ENCODE data around the gene JARID2.

JARID2 gene

DNA sequence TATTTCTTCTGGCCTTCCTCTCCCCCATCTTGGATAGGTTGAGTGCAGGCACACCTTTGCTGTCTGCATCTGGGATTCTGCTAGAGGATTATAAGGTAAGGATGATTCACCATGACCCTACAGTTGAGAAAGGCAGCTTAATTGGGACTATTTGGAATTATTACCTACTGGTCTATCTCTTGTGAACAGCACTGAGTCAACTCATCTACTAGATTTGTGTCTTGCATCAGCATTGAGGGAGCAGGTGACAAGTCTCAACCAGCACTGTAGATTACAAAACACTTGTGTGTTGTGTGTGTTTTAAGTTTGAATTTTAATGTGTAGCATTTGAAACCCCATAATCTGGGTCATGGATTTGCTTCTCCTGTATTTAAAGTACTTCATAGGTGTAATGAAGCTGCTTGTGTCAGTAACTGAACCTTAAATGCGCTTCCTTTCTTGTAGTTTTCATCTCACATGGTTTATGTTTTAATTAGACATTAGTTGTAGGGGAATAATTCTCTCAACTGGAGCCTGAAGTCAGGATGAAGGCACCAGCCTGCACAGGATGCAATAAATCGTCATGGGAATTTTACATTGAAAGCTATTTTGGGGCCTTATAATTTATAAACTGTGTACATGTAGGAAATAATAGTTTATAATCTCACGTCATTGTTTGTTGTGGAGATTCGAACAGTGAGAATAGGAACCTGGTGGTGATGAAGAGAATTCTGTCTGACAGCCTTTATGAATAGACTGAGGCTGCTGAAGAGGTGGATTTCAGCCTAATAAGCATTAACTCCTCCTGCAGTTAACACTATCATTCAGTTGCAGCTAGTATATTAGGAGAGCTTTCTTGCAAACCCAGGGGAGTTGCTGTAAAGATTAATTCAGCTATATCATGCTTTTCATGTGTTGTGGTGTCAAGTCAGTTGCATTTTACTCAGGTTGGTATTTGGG, 125.1 kb downstream of the JARID2 start:
- DNase-seq (ENCODE audit: low read depth in 4 of 4, low spot score in 1 of 4), result no peak

GRCh38 chr6:15372932-15373331, 127.1 kb downstream of the JARID2 start:
- DNase-seq (ENCODE audit: low read depth in 4 of 4, low spot score in 1 of 4), result no peak

DNA sequence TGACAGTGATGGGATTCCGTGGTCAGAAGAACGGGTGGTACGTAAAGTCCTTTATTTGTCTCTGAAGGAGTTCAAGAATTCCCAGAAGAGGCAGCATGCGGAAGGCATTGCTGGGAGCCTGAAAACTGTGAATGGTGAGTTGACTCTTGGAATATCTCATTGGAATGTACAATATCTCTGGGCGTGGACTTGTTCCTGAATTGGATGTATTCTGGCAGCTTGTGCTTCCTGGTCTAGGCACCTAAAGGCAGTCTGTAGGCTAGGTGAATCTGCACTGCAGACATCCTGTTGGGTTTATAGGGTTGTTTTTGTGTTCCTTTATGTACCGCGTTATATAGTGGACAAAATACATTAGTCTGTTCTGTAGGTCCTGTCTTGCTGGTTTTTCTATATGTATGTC, 128.2 kb downstream of the JARID2 start:
- no peak for DNase-seq (ENCODE audit: low read depth in 4 of 4, low spot score in 1 of 4)

DNA sequence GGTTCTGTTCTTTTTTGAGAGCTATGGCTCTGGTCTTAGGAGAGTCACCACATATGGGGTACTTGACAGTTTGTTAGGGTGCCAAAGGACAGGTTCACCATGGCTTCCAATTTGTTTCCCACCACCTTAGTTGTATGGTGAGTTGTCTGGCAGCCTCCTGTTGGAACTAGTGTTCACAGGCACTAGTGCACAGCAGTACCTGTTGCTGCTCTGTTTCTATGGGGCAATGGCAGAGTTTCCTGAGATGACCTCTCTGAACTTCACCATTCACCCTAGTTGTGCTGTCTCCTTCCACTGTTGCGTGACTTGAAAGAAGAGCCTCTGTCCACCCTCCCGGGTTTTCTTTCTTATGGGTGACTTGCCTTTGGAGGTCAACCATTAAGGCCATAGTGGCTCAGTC, 129.1 kb downstream of the JARID2 start:
- DNase-seq (ENCODE audit: low read depth in 4 of 4, low spot score in 1 of 4), result no peak

- no peak for DNase-seq (ENCODE audit: low read depth in 4 of 4, low spot score in 1 of 4)
These were observed 129.9 kb downstream of the JARID2 start for GRCh38 chr6:15375638-15376290.

- no peak for DNase-seq (ENCODE audit: low read depth in 4 of 4, low spot score in 1 of 4)
These were observed 131.1 kb downstream of the JARID2 start for GRCh38 chr6:15376900-15377487.

DNA sequence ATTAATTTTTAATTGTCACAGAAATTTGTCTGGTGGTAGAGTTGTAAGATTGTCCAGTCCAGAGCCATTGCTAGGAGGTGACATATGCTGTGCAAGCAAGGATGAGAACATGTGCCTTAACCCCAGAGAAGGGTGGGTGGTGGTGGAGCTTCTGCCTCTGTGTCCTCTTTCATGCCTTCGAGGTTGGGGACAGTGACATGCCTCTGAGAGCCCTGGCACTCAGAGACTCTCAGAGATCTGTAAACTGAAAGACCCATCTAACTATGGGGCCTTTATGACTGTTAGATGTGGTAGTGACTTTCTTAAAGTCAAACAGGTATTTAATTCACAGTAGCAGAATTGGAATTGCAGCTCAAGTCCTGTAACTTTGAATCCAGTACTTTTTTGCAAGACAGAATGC, 132.4 kb downstream of the JARID2 start:
- no peak for DNase-seq (ENCODE audit: low read depth in 4 of 4, low spot score in 1 of 4)

DNA sequence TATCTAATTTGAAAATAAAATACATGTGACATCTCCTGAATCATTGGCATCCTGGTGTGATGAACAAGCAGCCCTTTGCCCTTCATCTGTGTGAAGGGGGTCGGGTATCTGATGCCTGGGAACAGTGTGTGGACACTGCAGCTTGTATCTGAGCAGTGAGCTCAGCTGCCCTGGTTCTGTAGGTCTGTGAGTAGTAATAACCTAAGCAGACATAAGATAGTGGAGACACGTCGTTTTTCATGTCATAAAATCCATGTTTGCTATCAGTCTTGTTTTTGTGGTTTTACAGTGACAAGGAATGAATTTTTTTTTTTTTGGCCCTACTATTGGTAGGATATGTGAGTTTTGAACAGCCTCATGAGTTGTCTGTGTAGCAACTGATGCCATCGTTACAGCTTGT, 133.0 kb downstream of the JARID2 start:
- no peak for DNase-seq (ENCODE audit: low read depth in 4 of 4, low spot score in 1 of 4)

GRCh38 chr6:15380351-15380750, 134.5 kb downstream of the JARID2 start:
- no peak for DNase-seq (ENCODE audit: low read depth in 4 of 4, low spot score in 1 of 4)

DNA sequence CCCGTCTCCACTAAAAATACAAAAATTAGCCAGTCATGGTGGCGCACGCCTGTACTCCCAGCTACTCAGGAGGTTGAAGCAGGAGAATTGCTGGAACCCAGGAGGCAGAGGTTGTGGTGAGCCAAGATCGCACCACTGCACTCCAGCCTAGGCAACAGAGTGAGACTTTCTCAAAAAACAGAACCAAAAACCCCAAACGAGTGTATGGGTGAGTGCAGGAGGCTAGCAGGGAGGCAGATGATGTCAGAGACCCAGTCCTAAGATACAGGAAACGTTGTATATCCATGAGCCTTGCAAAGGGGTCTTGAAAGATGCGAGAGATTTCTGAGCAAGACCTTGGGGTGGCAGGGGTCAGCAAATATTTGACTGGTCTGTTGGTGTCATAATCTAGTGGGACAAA, 136.2 kb downstream of the JARID2 start:
- no peak for DNase-seq (ENCODE audit: low read depth in 4 of 4, low spot score in 1 of 4)

GRCh38 chr6:15382712-15383111, 136.8 kb downstream of the JARID2 start:
- no peak for DNase-seq (ENCODE audit: low read depth in 4 of 4, low spot score in 1 of 4)

GRCh38 chr6:15384901-15385300, 139.0 kb downstream of the JARID2 start:
- DNase-seq (ENCODE audit: low read depth in 4 of 4, low spot score in 1 of 4), result no peak

GRCh38 chr6:15385521-15385920, 139.7 kb downstream of the JARID2 start:
- DNase-seq (ENCODE audit: low read depth in 4 of 4, low spot score in 1 of 4), result no peak

GRCh38 chr6:15386110-15386755, 140.4 kb downstream of the JARID2 start:
- DNase-seq (ENCODE audit: low read depth in 4 of 4, low spot score in 1 of 4), result no peak

GRCh38 chr6:15386756-15387112, 140.9 kb downstream of the JARID2 start:
- DNase-seq (ENCODE audit: low read depth in 4 of 4, low spot score in 1 of 4), result no peak

DNA sequence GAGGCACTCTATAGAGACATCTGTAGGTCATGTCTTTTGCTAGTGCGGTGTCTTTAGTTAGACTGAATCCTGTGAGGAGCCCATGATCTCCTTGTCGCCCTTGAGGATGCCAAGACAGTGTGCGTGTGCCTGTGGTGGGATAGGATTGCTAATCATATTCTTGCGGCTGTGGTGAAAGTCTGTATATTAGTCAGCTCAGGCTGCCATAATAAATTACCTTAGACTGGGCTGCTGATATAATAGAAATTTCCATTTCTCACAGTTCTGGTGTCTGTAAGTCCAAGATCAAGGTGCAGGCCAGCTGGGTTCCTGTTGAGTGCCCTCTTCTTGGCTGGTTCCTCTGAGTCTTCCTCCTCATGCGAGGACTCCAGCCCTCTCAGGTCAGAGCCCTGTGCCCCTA, 141.2 kb downstream of the JARID2 start:
- DNase-seq (ENCODE audit: low read depth in 4 of 4, low spot score in 1 of 4), result no peak

DNA sequence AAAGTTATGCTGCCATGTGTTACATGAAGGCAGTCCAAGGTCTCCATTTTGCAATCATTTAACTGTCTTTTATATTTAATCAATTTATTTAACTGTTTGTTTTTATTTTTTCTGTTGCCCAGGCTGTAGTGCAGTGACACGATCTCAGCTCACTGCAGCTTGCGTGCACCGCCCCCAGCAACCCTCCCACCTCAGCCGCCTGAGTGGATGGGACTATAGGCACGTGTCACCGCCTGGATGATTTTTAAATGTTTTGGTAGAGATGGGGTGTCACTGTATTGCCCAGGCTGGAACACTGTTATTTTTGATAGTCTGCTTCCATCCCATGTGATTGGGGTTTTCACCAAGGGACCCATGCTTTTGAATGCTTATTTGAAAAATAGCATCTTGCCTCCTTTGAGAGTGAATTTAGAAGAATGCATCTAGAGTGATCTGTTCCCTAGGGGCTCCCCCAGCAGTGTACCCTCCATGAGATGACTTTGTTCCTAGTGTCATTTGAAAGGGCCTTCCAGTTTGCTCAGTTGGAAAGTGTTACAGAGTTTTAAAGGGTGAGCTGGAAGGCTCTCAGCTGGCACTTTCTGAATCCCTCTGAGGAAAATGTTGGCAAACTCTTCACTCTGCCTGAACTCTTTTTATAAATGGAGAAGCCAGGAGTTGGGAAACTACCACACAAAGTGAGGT, 143.4 kb downstream of the JARID2 start:
- DNase-seq (ENCODE audit: low read depth in 4 of 4, low spot score in 1 of 4), result no peak

GRCh38 chr6:15389765-15390723, 144.2 kb downstream of the JARID2 start:
- DNase-seq (ENCODE audit: low read depth in 4 of 4, low spot score in 1 of 4), result no peak

DNA sequence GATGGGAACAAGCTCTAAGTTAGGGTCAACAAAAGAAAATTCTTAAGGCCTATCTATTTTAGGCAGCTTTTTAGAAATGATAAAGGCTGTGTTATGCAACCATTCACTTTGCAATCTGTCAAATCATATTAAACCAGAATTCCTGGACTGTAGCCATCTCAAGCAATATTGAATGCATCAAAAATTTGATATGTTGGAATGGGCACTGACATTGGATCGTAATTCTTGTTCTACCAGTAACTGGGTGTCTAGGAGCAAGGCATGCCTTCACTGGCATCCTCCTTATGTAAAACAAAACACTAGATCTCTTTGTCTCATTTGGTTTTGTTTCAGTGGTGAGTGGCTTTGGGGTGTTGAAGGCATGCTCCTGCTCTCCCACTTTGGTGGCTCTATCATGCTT, 145.6 kb downstream of the JARID2 start:
- DNase-seq (ENCODE audit: low read depth in 4 of 4, low spot score in 1 of 4), result no peak

- no peak for DNase-seq (ENCODE audit: low read depth in 4 of 4, low spot score in 1 of 4)
These were observed 146.3 kb downstream of the JARID2 start for GRCh38 chr6:15392182-15392581.
